GM23338 (cell line): Measurements from ENCODE around the gene TARS3. TPM values are rescaled to one million over a fixed set of nuclear protein-coding genes. Genes with fewer than 3 reads are reported as not detected.

Experiments
- ATAC-seq: fragments of 200-7000 bp; cut with Tn5 transposase; 3 replicates; pipeline ENCODE4 v1.9.1; 2020
- DNase-seq: peaks from one replicate; pipeline ENCODE4 v3.0.0-alpha.2; 2015; ENCODE audit warnings: low spot score
- H2AFZ ChIP-seq: fragments of 200-600 bp; sonication (generic); 2 replicates; pipeline ENCODE4 v1.8.0; 2016; ENCODE audit warnings: antibody characterized with exemption, mild to moderate bottlenecking, moderate library complexity
- H3F3A ChIP-seq: fragments of 200-600 bp; sonication (generic); replicated peaks from 2 replicates; pipeline ENCODE4 v1.8.0; 2017; ENCODE audit warnings: antibody characterized with exemption, mixed run types, low read depth
- H3K27ac ChIP-seq: fragments of 200-600 bp; sonication (generic); 2 replicates; pipeline ENCODE4 v1.6.1; 2016; ENCODE audit warnings: low read depth
- H3K27me3 ChIP-seq: fragments of 200-600 bp; sonication (generic); 2 replicates; pipeline ENCODE4 v1.8.0; 2016; ENCODE audit warnings: mild to moderate bottlenecking, mixed run types, moderate library complexity; ENCODE audit not compliant: insufficient read depth
- H3K36me3 ChIP-seq: fragments of 200-600 bp; sonication (generic); 2 replicates; pipeline ENCODE4 v1.8.0; 2016; ENCODE audit warnings: mild to moderate bottlenecking; ENCODE audit not compliant: insufficient read depth
- H3K4me1 ChIP-seq: fragments of 200-600 bp; sonication (generic); 2 replicates; pipeline ENCODE4 v1.8.0; 2016; ENCODE audit warnings: mild to moderate bottlenecking, moderate library complexity; ENCODE audit not compliant: insufficient read depth
- H3K4me2 ChIP-seq: fragments of 200-600 bp; sonication (generic); 2 replicates; pipeline ENCODE4 v1.7.1; 2017; ENCODE audit warnings: mixed run types
- H3K4me3 ChIP-seq: fragments of 200-600 bp; sonication (generic); 2 replicates; pipeline ENCODE4 v1.6.1; 2016; ENCODE audit warnings: mixed run types
- H3K79me2 ChIP-seq: fragments of 200-600 bp; sonication (generic); replicated peaks from 2 replicates; pipeline ENCODE4 v1.8.0; 2017; ENCODE audit warnings: mild to moderate bottlenecking; ENCODE audit not compliant: insufficient read depth
- H3K9me2 ChIP-seq: fragments of 200-600 bp; sonication (generic); 2 replicates; pipeline ENCODE4 v1.8.0; 2017; ENCODE audit not compliant: insufficient read depth
- H4K20me1 ChIP-seq: fragments of 200-600 bp; sonication (generic); replicated peaks from 2 replicates; pipeline ENCODE4 v1.8.0; 2017; ENCODE audit warnings: mild to moderate bottlenecking; ENCODE audit not compliant: insufficient read depth
- H3K27ac Mint-ChIP-seq: 2 replicates; pipeline ENCODE4 v1.8.0; 2020; ENCODE audit warnings: inconsistent platforms, mild to moderate bottlenecking, moderate library complexity, mixed read lengths
- H3K27me3 Mint-ChIP-seq: 3 replicates; pipeline ENCODE4 v1.8.0; 2022; ENCODE audit warnings: low read depth, mild to moderate bottlenecking, moderate library complexity, mixed read lengths, inconsistent platforms; ENCODE audit not compliant: insufficient read depth, poor library complexity
- H3K36me3 Mint-ChIP-seq: 3 replicates; pipeline ENCODE4 v1.8.0; 2021; ENCODE audit warnings: low read depth, mild to moderate bottlenecking, inconsistent platforms, moderate library complexity, mixed read lengths
- H3K4me1 Mint-ChIP-seq: 3 replicates; pipeline ENCODE4 v1.8.0; 2020; ENCODE audit warnings: mild to moderate bottlenecking, inconsistent platforms, mixed read lengths
- H3K4me3 Mint-ChIP-seq: 3 replicates; pipeline ENCODE4 v1.8.0; 2021; ENCODE audit warnings: moderate library complexity, mild to moderate bottlenecking, inconsistent platforms, mixed read lengths
- H3K9me3 Mint-ChIP-seq: 3 replicates; pipeline ENCODE4 v1.8.0; 2020; ENCODE audit warnings: moderate library complexity, mild to moderate bottlenecking, inconsistent platforms, mixed read lengths
- CREB1 ChIP-seq: fragments of 250-450 bp; sonication (Bioruptor Pico); IDR thresholded peaks from 2 replicates; pipeline ENCODE4 v1.5.0; 2020; ENCODE audit warnings: low read depth, mild to moderate bottlenecking, moderate library complexity
- ETS1 ChIP-seq: IDR thresholded peaks from 2 replicates; pipeline ENCODE4 v1.6.1; 2016; ENCODE audit warnings: antibody characterized with exemption
- EZH2 ChIP-seq: fragments of 200-600 bp; sonication (generic); IDR thresholded peaks from one replicate; pipeline ENCODE4 v1.8.0; 2017; ENCODE audit warnings: antibody characterized with exemption, mild to moderate bottlenecking, low read depth; ENCODE audit not compliant: unreplicated experiment
- NANOG ChIP-seq: IDR thresholded peaks from 2 replicates; pipeline ENCODE4 v1.6.1; 2016; ENCODE audit warnings: antibody characterized with exemption, borderline replicate concordance
- POLR2AphosphoS5 ChIP-seq: IDR thresholded peaks from 2 replicates; pipeline ENCODE4 v1.6.1; 2016; ENCODE audit warnings: antibody characterized with exemption, low read depth
- REST ChIP-seq: IDR thresholded peaks from one replicate; pipeline ENCODE4 v1.6.1; 2018; ENCODE audit warnings: antibody characterized with exemption; ENCODE audit not compliant: unreplicated experiment
- STAT1 ChIP-seq: IDR thresholded peaks from one replicate; pipeline ENCODE4 v1.6.1; 2016; ENCODE audit warnings: antibody characterized with exemption; ENCODE audit not compliant: unreplicated experiment
- ZNF114 ChIP-seq: fragments of 250-450 bp; sonication (Bioruptor Pico); IDR thresholded peaks from 2 replicates; pipeline ENCODE4 v1.5.0; 2020; ENCODE audit warnings: mild to moderate bottlenecking, moderate library complexity
- ZNF331 ChIP-seq: fragments of 250-450 bp; sonication (Bioruptor Pico); IDR thresholded peaks from 2 replicates; pipeline ENCODE4 v1.5.0; 2020; ENCODE audit warnings: low read depth, mild to moderate bottlenecking, moderate library complexity
- polyA plus RNA-seq: library from polyadenylated mRNA; unstranded; fragments of >200 nt; fragmentation: Nextera tagmentation; extraction: Ambion mirVana; gene quantifications from 2 replicates; pipeline ENCODE4 v1.2.1, GENCODE V29; 2016
- total RNA-seq: library from RNA; depleted of rRNA; stranded (reverse); fragments of >200 nt; shearing (Covaris generic); gene quantifications from 2 replicates; pipeline ENCODE4 v1.2.3, GENCODE V29; 2014
- TF ChIP-seq, protein P1 (sequence below), 2 experiments: fragments of 200-600 bp in 1 of 2; sonication (generic) in 1 of 2; conservative IDR thresholded peaks; 2 replicates each; pipeline versions ENCODE4 v1.5.1 to v1.6.1; 2016 to 2017; ENCODE audit warnings: antibody characterized with exemption in 2 of 2, low read depth in 2 of 2, mild to moderate bottlenecking in 2 of 2, moderate library complexity in 1 of 2
- TF ChIP-seq, protein P2 (sequence below): fragments of 250-450 bp; sonication (Bioruptor Pico); IDR thresholded peaks from 2 replicates; pipeline ENCODE4 v1.5.0; 2020; ENCODE audit warnings: mild to moderate bottlenecking, moderate library complexity

TARS3 gene
- total and polyA plus RNA-seq, 2 experiments from 2014 or later: 13.0 to 15.4 TPM

GRCh38 chr15:101614001-101614585, 110.2 kb downstream of the TARS3 start (continued):
- TF ChIP-seq REST (no peak), ZNF331 (CRISPR knock-in tag) (no peak), CREB1 (CRISPR knock-in tag) (no peak), STAT1 (no peak), ZNF114 (CRISPR knock-in tag) (no peak), POLR2AphosphoS5 (no peak), ETS1 (no peak), EZH2 (no peak), NANOG (no peak)
- TF ChIP-seq, protein P1, sequence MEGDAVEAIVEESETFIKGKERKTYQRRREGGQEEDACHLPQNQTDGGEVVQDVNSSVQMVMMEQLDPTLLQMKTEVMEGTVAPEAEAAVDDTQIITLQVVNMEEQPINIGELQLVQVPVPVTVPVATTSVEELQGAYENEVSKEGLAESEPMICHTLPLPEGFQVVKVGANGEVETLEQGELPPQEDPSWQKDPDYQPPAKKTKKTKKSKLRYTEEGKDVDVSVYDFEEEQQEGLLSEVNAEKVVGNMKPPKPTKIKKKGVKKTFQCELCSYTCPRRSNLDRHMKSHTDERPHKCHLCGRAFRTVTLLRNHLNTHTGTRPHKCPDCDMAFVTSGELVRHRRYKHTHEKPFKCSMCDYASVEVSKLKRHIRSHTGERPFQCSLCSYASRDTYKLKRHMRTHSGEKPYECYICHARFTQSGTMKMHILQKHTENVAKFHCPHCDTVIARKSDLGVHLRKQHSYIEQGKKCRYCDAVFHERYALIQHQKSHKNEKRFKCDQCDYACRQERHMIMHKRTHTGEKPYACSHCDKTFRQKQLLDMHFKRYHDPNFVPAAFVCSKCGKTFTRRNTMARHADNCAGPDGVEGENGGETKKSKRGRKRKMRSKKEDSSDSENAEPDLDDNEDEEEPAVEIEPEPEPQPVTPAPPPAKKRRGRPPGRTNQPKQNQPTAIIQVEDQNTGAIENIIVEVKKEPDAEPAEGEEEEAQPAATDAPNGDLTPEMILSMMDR (conservative IDR thresholded peaks at IDR 0.05; ENCODE audit: low read depth in 2 of 2): no peak

- H3K27me3 Mint-ChIP-seq: peaks cover 18% of the 10 kb centered on the region
- H3K27me3 ChIP-seq: no peaks in the 10 kb centered on the region
- TF ChIP-seq ZNF331 (CRISPR knock-in tag): no peak
- TF ChIP-seq, protein P2, sequence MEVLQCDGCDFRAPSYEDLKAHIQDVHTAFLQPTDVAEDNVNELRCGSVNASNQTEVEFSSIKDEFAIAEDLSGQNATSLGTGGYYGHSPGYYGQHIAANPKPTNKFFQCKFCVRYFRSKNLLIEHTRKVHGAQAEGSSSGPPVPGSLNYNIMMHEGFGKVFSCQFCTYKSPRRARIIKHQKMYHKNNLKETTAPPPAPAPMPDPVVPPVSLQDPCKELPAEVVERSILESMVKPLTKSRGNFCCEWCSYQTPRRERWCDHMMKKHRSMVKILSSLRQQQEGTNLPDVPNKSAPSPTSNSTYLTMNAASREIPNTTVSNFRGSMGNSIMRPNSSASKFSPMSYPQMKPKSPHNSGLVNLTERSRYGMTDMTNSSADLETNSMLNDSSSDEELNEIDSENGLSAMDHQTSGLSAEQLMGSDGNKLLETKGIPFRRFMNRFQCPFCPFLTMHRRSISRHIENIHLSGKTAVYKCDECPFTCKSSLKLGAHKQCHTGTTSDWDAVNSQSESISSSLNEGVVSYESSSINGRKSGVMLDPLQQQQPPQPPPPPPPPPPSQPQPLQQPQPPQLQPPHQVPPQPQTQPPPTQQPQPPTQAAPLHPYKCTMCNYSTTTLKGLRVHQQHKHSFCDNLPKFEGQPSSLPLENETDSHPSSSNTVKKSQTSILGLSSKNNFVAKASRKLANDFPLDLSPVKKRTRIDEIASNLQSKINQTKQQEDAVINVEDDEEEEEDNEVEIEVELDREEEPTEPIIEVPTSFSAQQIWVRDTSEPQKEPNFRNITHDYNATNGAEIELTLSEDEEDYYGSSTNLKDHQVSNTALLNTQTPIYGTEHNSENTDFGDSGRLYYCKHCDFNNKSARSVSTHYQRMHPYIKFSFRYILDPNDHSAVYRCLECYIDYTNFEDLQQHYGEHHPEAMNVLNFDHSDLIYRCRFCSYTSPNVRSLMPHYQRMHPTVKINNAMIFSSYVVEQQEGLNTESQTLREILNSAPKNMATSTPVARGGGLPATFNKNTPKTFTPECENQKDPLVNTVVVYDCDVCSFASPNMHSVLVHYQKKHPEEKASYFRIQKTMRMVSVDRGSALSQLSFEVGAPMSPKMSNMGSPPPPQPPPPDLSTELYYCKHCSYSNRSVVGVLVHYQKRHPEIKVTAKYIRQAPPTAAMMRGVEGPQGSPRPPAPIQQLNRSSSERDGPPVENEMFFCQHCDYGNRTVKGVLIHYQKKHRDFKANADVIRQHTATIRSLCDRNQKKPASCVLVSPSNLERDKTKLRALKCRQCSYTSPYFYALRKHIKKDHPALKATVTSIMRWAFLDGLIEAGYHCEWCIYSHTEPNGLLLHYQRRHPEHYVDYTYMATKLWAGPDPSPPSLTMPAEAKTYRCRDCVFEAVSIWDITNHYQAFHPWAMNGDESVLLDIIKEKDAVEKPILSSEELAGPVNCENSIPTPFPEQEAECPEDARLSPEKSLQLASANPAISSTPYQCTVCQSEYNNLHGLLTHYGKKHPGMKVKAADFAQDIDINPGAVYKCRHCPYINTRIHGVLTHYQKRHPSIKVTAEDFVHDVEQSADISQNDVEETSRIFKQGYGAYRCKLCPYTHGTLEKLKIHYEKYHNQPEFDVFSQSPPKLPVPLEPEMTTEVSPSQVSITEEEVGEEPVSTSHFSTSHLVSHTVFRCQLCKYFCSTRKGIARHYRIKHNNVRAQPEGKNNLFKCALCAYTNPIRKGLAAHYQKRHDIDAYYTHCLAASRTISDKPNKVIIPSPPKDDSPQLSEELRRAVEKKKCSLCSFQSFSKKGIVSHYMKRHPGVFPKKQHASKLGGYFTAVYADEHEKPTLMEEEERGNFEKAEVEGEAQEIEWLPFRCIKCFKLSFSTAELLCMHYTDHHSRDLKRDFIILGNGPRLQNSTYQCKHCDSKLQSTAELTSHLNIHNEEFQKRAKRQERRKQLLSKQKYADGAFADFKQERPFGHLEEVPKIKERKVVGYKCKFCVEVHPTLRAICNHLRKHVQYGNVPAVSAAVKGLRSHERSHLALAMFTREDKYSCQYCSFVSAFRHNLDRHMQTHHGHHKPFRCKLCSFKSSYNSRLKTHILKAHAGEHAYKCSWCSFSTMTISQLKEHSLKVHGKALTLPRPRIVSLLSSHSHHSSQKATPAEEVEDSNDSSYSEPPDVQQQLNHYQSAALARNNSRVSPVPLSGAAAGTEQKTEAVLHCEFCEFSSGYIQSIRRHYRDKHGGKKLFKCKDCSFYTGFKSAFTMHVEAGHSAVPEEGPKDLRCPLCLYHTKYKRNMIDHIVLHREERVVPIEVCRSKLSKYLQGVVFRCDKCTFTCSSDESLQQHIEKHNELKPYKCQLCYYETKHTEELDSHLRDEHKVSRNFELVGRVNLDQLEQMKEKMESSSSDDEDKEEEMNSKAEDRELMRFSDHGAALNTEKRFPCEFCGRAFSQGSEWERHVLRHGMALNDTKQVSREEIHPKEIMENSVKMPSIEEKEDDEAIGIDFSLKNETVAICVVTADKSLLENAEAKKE (CRISPR knock-in tag): no peak
- no peak for TF ChIP-seq POLR2AphosphoS5
- TF ChIP-seq CREB1 (CRISPR knock-in tag): no peak
Observed at GRCh38 chr15:101613130-101614000, 110.9 kb downstream of the TARS3 start.

More at GRCh38 chr15:101613130-101614000, 110.9 kb downstream of the TARS3 start:
- H3K79me2 ChIP-seq: no peaks in the 10 kb centered on the region
- ATAC-seq (no peak), DNase-seq (no peak)
- no peak overlapping the region for H3K27ac Mint-ChIP-seq
- H3K4me3 Mint-ChIP-seq: no peak overlapping the region
- no peaks in the 10 kb centered on the region for H4K20me1 ChIP-seq
- peaks cover 8% of the 10 kb centered on the region for H3K4me1 ChIP-seq
- H3K27ac ChIP-seq: no peak overlapping the region
- no peaks in the 10 kb centered on the region; the same call in 2 of the 3 replicates for H3K9me3 Mint-ChIP-seq
- H3F3A ChIP-seq: no peaks in the 10 kb centered on the region
- no peaks in the 10 kb centered on the region for H3K9me2 ChIP-seq
- no peaks in the 10 kb centered on the region for H3K36me3 Mint-ChIP-seq
- H3K4me3 ChIP-seq: no peak overlapping the region
- no peaks in the 10 kb centered on the region for H3K36me3 ChIP-seq
- peaks cover 24% of the 10 kb centered on the region for H3K4me1 Mint-ChIP-seq
- no peak overlapping the region for H2AFZ ChIP-seq
- H3K4me2 ChIP-seq: no peak overlapping the region
